Coronary artery (tissue), 2 donors: Measurements from ENCODE around the gene KLF15.

Source experiments
- DNase-seq: peaks from one replicate; pipeline ENCODE4 v3.0.0-alpha.2; 2017; ENCODE audit warnings: low spot score
- H3K27ac ChIP-seq, 2 donors: fragments of 200-600 bp; sonication (generic); one replicate each; pipeline ENCODE4 v1.5.1; 2016 to 2019
- H3K4me3 ChIP-seq: fragments of 200-600 bp; sonication (generic); 2 replicates; pipeline ENCODE4 v1.5.1; 2016; ENCODE audit warnings: mild to moderate bottlenecking, moderate library complexity
- TF ChIP-seq, protein P1 (sequence below): fragments of 200-600 bp; sonication (generic); IDR thresholded peaks from one replicate; pipeline ENCODE4 v1.5.1; 2019; ENCODE audit warnings: antibody characterized with exemption

KLF15 gene

DNA sequence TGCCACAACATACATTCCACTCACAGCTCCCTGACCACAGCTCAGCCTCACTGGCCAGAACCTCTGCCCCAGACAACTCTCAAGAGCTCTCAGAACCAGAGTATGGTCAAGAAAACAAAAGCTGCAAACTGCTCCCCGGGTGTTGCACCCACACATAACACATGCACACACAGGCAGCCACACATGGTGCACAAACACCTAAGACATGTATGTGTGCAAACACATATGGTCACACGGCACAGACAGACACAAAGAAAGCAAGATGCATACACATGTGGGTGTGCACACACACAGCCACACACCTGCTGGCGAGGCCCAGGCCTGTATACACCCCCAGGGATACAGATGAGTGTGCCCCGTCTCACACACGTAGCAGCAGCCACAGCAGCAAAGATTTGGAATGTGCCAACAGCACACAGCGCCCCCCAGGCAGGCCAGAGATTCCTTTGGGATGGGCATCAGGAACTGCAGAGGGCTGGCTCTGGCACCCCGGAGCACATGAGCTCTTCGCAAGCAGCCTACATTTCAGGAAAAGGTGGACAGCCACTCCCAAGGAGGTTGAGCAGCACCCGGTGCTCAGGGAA lies 6.6 kb downstream of the KLF15 start:
- H3K4me3 ChIP-seq = peak overlapping the region; percentile 44
- peak overlapping the region in 1 of 2 donors; percentile 49 for H3K27ac ChIP-seq
- peak; percentile 65 for DNase-seq
- TF ChIP-seq, protein P1, sequence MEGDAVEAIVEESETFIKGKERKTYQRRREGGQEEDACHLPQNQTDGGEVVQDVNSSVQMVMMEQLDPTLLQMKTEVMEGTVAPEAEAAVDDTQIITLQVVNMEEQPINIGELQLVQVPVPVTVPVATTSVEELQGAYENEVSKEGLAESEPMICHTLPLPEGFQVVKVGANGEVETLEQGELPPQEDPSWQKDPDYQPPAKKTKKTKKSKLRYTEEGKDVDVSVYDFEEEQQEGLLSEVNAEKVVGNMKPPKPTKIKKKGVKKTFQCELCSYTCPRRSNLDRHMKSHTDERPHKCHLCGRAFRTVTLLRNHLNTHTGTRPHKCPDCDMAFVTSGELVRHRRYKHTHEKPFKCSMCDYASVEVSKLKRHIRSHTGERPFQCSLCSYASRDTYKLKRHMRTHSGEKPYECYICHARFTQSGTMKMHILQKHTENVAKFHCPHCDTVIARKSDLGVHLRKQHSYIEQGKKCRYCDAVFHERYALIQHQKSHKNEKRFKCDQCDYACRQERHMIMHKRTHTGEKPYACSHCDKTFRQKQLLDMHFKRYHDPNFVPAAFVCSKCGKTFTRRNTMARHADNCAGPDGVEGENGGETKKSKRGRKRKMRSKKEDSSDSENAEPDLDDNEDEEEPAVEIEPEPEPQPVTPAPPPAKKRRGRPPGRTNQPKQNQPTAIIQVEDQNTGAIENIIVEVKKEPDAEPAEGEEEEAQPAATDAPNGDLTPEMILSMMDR = no peak

DNA sequence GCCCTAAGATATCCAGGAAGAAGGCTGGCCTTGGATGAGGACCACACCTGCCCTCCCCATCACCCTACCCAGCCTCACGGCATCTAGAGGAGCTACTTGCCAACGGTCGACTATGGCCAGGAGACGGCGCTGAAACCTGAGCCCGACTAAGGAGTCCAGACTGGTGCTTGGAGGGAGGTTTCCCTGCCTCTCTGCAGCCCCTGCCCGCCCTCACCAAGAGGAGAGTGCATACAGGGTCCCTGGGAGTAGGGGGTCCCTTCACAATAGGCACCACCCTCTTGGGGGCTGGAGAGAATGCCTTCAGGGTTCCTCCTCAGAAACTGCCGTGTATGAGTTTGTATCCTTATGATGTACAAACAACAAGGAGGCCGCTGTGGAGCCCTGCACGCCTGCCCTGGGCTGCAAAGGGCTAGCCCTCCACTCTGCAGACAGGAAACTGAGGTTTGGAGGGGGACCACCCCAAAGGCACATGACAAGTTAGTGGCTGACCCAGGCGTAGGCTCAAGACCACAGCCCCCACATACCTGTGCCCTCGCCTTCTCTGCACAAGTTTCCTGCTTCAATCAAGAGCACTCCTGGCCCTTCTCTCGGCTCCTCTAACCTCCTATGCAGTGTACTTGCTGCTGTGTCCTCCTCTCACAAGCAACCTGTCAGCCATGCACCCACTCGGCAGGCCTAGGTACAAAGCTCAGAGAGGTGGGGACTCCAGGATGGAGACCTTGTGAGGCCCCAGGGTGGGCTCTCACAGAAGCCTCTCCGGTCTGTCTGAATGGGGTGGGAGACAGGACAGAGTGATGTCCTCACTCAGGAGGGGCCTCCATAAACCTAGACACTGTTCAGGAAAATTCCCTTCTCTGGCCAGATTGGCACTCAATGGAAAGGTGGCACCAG lies 7.4 kb downstream of the KLF15 start:
- DNase-seq = peak; percentile 66
- peak overlapping the region in 1 of 2 donors; percentile 49 for H3K27ac ChIP-seq
- TF ChIP-seq, protein P1 = no peak
- H3K4me3 ChIP-seq = peak overlapping the region; percentile 44

DNA sequence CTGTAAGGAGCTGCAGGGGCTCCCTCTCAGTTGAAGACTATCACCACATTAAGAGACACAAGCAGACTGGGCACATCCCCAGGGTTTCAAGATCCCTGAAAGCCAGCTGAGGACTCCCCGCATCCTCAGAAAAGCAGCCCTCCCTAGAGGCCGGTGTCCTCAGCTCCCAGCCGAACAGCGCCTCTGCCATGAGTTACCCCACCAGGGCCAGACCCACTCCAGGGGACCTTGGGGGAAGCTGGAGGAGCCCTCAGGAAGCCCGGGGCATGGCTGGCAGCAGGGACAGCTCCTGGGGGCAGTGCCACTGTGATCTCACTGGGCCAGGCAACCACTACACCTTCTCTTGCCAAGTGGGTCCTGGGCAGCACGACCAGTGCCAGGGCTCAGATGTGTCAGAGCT lies 8.1 kb downstream of the KLF15 start:
- TF ChIP-seq, protein P1 = no peak
- DNase-seq = peak; percentile 56
- Histone ChIP-seq H3K4me3 (no peak overlapping the region), H3K27ac (peak overlapping the region in 1 of 2 donors; percentile 49)

DNA sequence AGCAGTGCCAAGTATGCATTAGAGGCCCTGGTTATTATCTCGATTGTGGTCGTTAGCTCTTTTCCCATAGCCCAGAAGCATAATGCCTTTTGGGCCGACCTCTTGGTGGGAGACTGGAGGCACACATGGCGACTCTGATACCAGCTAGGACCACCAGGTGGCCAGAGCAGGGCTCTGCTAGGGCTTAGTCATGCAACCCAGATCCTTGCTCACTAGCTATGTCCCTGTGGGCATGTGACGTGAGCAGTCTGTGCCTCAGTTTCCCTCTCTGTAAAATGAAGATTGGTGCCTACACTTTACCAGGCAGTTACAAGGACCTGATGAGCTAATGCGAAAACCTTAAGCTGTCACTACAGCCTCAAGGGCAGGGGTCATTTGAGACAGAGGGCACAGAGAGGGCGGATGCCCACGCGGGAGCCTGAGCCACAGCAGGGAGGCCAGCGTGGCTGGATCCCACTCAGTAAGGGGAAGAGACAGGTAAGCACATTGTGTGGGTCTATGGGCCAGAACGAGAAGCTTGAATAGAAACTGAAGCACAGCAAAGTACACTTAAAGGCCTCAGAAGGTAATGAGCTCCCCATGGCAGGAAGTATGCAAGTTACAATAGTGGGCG lies 8.8 kb downstream of the KLF15 start:
- Histone ChIP-seq H3K27ac (peak overlapping the region in 1 of 2 donors; percentile 53), H3K4me3 (no peak overlapping the region)
- TF ChIP-seq, protein P1 = no peak
- DNase-seq = peak; percentile 62

DNA sequence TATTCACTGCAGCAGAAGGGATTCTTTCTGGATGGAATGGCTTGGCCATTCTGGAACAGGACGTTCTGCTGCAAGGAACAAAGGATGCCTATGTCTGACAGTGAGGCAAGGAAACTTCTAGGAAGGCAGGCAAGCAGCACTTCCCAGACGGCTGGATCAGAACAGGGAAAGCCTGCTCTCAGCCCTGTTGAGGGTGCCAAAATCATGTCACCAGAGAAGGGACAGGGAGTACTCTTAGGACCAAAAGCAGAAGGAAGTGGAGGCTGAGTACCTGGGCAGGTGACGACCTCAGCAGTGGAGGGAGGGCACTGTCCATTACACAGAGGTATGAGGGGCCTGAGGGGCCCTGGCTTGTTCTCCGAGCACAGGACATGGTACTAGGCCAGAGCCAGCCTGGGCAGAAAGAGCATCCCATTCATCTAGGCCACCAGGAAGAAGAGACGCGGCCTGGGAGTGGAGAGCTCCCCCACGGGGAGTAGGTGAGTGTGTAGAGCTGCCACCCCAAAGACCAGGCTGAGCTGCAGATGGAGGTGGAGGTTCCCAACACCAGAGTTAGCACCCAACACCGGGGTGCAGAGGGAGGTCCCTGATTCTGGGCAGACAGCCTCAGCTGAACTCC lies 9.6 kb downstream of the KLF15 start:
- Histone ChIP-seq H3K4me3 (no peak overlapping the region), H3K27ac (peak overlapping the region in 1 of 2 donors; percentile 53)
- TF ChIP-seq, protein P1 = no peak
- DNase-seq = peak; percentile 73

DNA sequence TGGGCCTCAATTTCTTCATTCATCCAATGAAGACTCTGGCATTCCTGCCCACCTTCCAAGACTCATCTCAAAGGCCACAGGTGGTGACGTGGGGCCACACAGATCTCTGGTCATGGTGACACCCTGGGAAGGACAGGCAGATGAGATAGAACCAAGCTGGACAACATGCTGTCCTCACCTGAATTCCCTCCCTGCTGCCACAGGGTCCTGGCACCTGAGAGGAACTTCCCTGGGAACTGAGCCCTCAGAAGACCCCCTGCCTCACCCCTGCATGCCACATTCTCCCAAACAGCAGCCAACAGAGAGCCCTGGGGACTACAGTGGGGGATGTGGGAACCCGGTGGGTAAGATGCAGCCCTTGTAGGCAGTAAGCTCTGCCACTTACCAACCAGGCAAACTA lies 10.7 kb downstream of the KLF15 start:
- Histone ChIP-seq H3K4me3 (no peak overlapping the region), H3K27ac (peak overlapping the region in 1 of 2 donors; percentile 47)
- TF ChIP-seq, protein P1 = no peak
- DNase-seq = no peak
